ENCODE results near the gene NCK1. TPM values are rescaled to one million over a fixed set of nuclear protein-coding genes. Genes with fewer than 3 reads are reported as not detected.

NCK1 gene
- total RNA-seq, 1 experiment from 2014 or later: 15.3 TPM

DNA sequence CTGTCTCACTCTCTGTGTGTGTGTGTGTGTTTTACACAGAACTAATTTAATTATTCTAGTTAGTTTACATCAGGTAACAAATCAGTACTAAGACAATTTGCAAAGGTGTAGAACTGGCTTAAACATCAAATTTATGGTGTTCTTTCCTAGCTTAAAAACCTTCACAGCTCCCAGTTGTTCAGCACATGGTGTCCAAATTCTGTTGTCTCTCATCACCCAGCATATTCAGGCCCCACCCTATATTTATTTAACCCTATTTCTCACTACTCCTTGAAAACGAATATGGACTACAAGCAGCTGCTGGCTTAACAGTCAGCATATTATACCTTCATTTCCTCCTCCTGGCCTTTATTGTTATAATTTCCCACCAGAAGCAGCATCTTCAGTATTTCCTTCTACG, 96.9 kb downstream of the NCK1 start:
- Histone ChIP-seq H3K4me1 (ENCODE audit: insufficient read depth, low read length) (peaks cover 34% of the 10 kb centered on the region), H3K79me2 (ENCODE audit: low read length) (no peaks in the 10 kb centered on the region), H3K4me2 (ENCODE audit: low read length) (no peak overlapping the region), H3K27me3 (ENCODE audit: low read length) (no peaks in the 10 kb centered on the region), H2AFZ (ENCODE audit: low read length) (no peak overlapping the region), H3K9me3 (ENCODE audit: low read length) (no peaks in the 10 kb centered on the region), H3K4me3 (ENCODE audit: low read length) (no peak overlapping the region), H3F3A (ENCODE audit: low read length, unreplicated experiment) (no peaks in the 10 kb centered on the region), H3K9ac (ENCODE audit: low read length) (no peak overlapping the region), H3K27ac (ENCODE audit: low read length) (no peak overlapping the region), H3K36me3 (ENCODE audit: low read depth, low read length) (no peaks in the 10 kb centered on the region), H4K20me1 (ENCODE audit: low read length) (no peaks in the 10 kb centered on the region), H3K9me2 (replicated peaks; ENCODE audit: low read length) (no peaks in the 10 kb centered on the region)
- TF ChIP-seq, protein P1, sequence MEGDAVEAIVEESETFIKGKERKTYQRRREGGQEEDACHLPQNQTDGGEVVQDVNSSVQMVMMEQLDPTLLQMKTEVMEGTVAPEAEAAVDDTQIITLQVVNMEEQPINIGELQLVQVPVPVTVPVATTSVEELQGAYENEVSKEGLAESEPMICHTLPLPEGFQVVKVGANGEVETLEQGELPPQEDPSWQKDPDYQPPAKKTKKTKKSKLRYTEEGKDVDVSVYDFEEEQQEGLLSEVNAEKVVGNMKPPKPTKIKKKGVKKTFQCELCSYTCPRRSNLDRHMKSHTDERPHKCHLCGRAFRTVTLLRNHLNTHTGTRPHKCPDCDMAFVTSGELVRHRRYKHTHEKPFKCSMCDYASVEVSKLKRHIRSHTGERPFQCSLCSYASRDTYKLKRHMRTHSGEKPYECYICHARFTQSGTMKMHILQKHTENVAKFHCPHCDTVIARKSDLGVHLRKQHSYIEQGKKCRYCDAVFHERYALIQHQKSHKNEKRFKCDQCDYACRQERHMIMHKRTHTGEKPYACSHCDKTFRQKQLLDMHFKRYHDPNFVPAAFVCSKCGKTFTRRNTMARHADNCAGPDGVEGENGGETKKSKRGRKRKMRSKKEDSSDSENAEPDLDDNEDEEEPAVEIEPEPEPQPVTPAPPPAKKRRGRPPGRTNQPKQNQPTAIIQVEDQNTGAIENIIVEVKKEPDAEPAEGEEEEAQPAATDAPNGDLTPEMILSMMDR (conservative IDR thresholded peaks at IDR 0.05; ENCODE audit: low read depth, low read length): no peak
- TF ChIP-seq EZH2phosphoT487 (IDR thresholded peaks at IDR 0.05; ENCODE audit: borderline replicate concordance, low read length) (no peak), EZH2 (IDR thresholded peaks at IDR 0.05; ENCODE audit: low read length, unreplicated experiment) (no peak)
- ATAC-seq: no peak
- BruUV-seq (replicated peaks): no TSS peak
- CTCF ChIA-PET: no interaction called here
- POLR2A ChIA-PET (ENCODE audit: unreplicated experiment): interaction anchor here (0.6 kb wide), 1 partner anchor 1123 kb away, joined by 5 read pairs; no protein-coding TSS in a partner anchor
- intact Hi-C loops (cut with micrococcal nuclease): no loop called here
- DNase-seq: no peak

DNA sequence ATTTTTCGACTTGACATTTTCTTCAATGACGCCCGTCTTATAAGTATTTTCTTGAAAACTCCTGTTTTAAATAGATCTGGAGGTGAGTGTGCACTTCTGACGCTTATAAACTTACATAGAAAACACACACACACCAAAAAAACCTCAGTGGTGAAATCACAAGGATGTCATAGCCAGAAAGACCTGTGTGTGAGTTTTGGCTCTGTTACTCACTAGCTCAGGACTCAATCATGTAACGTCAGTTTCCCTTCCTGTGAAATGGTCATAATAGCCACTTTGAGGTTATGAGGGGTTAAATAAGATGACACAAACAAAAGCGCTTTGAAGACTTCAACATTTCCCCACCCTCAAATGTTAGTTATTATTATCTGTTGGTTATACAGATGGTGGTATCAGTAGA, 97.6 kb downstream of the NCK1 start:
- DNase-seq (no peak), ATAC-seq (no peak)
- intact Hi-C loops (cut with micrococcal nuclease): no loop called here
- Histone ChIP-seq H3K27ac (ENCODE audit: low read length) (no peak overlapping the region), H3K36me3 (ENCODE audit: low read depth, low read length) (no peaks in the 10 kb centered on the region), H3K4me3 (ENCODE audit: low read length) (no peak overlapping the region), H3K9ac (ENCODE audit: low read length) (no peak overlapping the region), H3K79me2 (ENCODE audit: low read length) (no peaks in the 10 kb centered on the region), H4K20me1 (ENCODE audit: low read length) (no peaks in the 10 kb centered on the region), H3K9me2 (replicated peaks; ENCODE audit: low read length) (no peaks in the 10 kb centered on the region), H3K27me3 (ENCODE audit: low read length) (no peaks in the 10 kb centered on the region), H3K4me1 (ENCODE audit: insufficient read depth, low read length) (peaks cover 34% of the 10 kb centered on the region), H3K9me3 (ENCODE audit: low read length) (no peaks in the 10 kb centered on the region), H3K4me2 (ENCODE audit: low read length) (no peak overlapping the region), H2AFZ (ENCODE audit: low read length) (no peak overlapping the region), H3F3A (ENCODE audit: low read length, unreplicated experiment) (no peaks in the 10 kb centered on the region)
- POLR2A ChIA-PET (ENCODE audit: unreplicated experiment): no interaction called here
- BruUV-seq (replicated peaks): no TSS peak
- TF ChIP-seq EZH2 (IDR thresholded peaks at IDR 0.05; ENCODE audit: low read length, unreplicated experiment): no peak
- TF ChIP-seq, protein P1 (conservative IDR thresholded peaks at IDR 0.05; ENCODE audit: low read depth, low read length): no peak
- TF ChIP-seq EZH2phosphoT487 (IDR thresholded peaks at IDR 0.05; ENCODE audit: borderline replicate concordance, low read length): no peak
- CTCF ChIA-PET: no interaction called here

DNA sequence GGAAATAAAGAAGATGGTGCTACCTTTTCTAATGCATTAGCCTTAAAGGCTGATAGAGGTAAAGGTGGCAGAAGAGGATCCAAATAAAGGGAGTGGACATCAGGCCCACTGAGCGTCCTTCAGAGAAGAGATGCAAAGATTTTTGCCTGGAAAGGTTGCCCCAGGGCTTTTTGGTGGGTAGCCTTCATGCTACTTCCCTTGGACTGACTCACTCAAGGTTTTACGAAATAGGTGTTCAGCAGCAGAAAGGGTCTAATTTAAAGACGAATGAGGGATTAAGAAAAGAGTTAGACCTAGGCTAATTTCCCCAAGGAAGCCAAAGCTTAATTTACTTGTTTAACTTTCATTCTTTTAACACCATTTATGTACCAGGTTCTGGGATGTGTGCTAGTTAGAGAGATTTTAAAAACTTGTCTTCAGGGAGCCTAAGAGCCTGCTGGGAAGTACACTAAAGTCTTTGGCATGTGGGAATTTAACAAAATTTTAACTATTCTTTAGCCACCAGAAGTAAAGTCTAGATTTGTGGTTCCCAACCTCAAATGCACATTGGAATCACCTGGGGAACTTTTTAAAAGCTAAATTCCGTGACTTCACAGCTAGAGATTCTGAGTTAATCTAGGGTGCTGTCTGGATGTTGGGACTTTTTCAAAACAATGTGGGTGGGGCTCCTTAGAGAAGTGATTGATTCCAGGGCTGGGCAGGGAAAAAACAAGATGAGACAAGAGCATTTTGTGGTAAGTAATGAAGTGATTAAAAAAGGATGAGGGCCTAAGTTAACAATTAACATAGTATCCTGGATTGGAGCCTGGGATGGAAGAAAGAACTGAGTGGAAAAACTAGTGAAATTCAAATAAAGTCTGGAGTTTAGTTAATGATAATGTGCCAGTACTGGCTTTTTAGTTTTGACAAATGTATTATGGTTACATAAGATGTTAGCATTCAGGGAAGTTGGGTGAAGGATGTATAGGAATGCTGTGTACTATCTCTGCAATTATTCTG, 99.1 kb downstream of the NCK1 start:
- H3K79me2 ChIP-seq (ENCODE audit: low read length): no peaks in the 10 kb centered on the region
- peak overlapping the region; percentile 64 for H3K27ac ChIP-seq (ENCODE audit: low read length)
- ChIA-PET CTCF (no interaction called here), POLR2A (ENCODE audit: unreplicated experiment) (interaction anchor here (0.6 kb wide), 1 partner anchor 370 kb away, joined by 3 read pairs; no protein-coding TSS in a partner anchor)
- intact Hi-C loops (cut with micrococcal nuclease): no loop called here
- TF ChIP-seq EZH2phosphoT487 (IDR thresholded peaks at IDR 0.05; ENCODE audit: borderline replicate concordance, low read length) (no peak), EZH2 (IDR thresholded peaks at IDR 0.05; ENCODE audit: low read length, unreplicated experiment) (no peak)
- TF ChIP-seq, protein P1 (conservative IDR thresholded peaks at IDR 0.05; ENCODE audit: low read depth, low read length): no peak
- H3F3A ChIP-seq (ENCODE audit: low read length, unreplicated experiment): no peaks in the 10 kb centered on the region
- H3K4me3 ChIP-seq (ENCODE audit: low read length): no peak overlapping the region
- no peaks in the 10 kb centered on the region for H3K9me3 ChIP-seq (ENCODE audit: low read length)
- peaks cover 20% of the 10 kb centered on the region for H3K4me1 ChIP-seq (ENCODE audit: insufficient read depth, low read length)
- no peaks in the 10 kb centered on the region for H3K9me2 ChIP-seq (replicated peaks; ENCODE audit: low read length)
- no peaks in the 10 kb centered on the region for H4K20me1 ChIP-seq (ENCODE audit: low read length)
- no TSS peak for BruUV-seq (replicated peaks)
- H3K9ac ChIP-seq (ENCODE audit: low read length): no peak overlapping the region
- no peaks in the 10 kb centered on the region for H3K27me3 ChIP-seq (ENCODE audit: low read length)
- DNase-seq: peak; percentile 77
- no peaks in the 10 kb centered on the region for H3K36me3 ChIP-seq (ENCODE audit: low read depth, low read length)
- ATAC-seq: 0 out of 2 replicates have a peak, but pooled peaks have one; percentile 43
- H3K4me2 ChIP-seq (ENCODE audit: low read length): peak overlapping the region; percentile 54
- peak overlapping the region; percentile 19 for H2AFZ ChIP-seq (ENCODE audit: low read length)

Measured in PC-3 (cell line).